ENCODE data around the gene HSPG2. TPM values are rescaled to one million over a fixed set of nuclear protein-coding genes. Genes with fewer than 3 reads are reported as not detected.

Gene HSPG2
- total and polyA plus RNA-seq, 9 of the 15 experiments (the other 6 are each of a cell fraction or from before 2014, with no cell fraction given): 0.14 to 160 (median 15.7) TPM

DNA sequence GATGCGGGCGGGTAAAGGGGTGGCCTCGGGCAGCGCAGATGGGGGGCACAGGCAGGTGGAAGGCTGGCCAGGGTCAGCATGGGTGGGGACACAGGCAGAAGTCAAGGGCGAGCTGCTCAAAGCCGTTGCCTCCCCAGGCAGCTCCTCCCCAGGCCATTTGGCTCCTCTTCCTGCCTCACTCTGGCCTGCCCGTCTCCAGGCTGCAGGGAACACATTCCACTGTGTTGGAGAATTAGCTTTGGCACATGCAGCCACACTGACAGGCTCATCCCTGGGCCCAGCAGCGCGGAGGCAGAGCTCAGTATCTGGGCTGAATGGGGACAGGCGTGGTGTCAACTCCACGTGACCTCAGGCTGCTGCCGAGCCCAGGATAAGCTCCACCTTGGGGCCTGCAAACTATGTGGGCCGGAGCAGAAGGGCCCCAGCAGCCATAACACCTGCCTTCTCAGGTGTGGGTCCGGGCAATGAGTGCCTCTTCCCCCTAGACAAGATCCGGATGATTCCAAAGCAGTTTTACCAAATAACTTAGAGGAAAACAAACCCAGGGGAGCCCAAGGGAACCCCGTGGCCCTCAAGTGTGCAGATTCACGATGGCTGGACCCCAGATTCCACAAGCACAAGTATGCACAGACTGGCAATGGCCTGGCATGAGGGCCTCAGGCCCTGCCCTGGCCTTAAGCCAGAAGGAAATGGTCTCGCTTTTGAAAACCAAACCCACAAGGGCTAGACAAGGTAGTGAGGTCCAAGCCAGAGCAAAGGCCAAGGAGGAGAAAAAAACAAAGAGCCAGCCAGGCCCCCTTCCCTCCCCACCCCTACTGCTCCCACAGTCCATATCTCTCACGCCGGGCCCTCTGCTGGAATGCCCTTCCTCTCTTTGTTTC is 40.2 kb downstream of the HSPG2 start:
- H3K9me3 ChIP-seq (replicated peaks; ENCODE audit: control insufficient read depth, insufficient read depth, low read depth, low read length): no peaks in the 10 kb centered on the region; the same call in 1 of the 2 replicates
- H3K9me1 ChIP-seq (ENCODE audit: control insufficient read depth, insufficient read depth, low read length): no peaks in the 10 kb centered on the region
- no peak overlapping the region for H3K4me3 ChIP-seq
- BruUV-seq (replicated peaks): no TSS peak
- H3K79me2 ChIP-seq (ENCODE audit: control insufficient read depth, insufficient read depth, low read length): peaks cover 17% of the 10 kb centered on the region; the same call in 1 of the 3 replicates
- H3K27me3 ChIP-seq (ENCODE audit: control insufficient read depth in 2 of 2, insufficient read depth in 2 of 2, low read length in 2 of 2): no peaks in the 10 kb centered on the region
- H4K20me1 ChIP-seq (replicated peaks; ENCODE audit: control insufficient read depth, insufficient read depth, low read length): no peaks in the 10 kb centered on the region
- DNase-seq (ENCODE audit: extremely low read depth in 1 of 4, low spot score in 3 of 4): peak; percentile 75 to 88 (median 79)
- H3K27ac ChIP-seq (ENCODE audit: extremely low read depth, low read depth, low read length): peak overlapping the region; percentile 60
- 20% methylated on average over 15 of the region's 20 CpGs for WGBS (ENCODE audit: insufficient coverage, low coverage, missing lambda C conversion rate)
- in situ Hi-C loops (cut with MboI) (no loop called here), intact Hi-C loops (cut with micrococcal nuclease) (no loop called here)
- POLR2A ChIA-PET: interaction anchor here (0.7 to 1.2 kb wide), 4 partner anchors 13 to 286 kb away, joined by 3 read pairs; no protein-coding TSS in a partner anchor
- H3K36me3 ChIP-seq (ENCODE audit: control insufficient read depth, insufficient read depth, low read length): peaks cover 62% of the 10 kb centered on the region; the same call in 2 of the 3 replicates
- CTCF ChIA-PET (ENCODE audit: low intra/inter-chr PET ratio): no interaction called here
- peak overlapping the region; percentile 32 for H3K4me2 ChIP-seq (ENCODE audit: insufficient read depth, low read length)
- H3K9ac ChIP-seq (ENCODE audit: insufficient read depth in 1 of 2, low read depth in 2 of 2, low read length in 2 of 2): peak overlapping the region; percentile 36 to 87
- peak overlapping the region; percentile 65 for H2AFZ ChIP-seq (ENCODE audit: low read depth, low read length)
- H3K4me1 ChIP-seq (replicated peaks in 1 of 2; ENCODE audit: control insufficient read depth in 2 of 2, insufficient read depth in 2 of 2, low read length in 2 of 2): peaks cover 22 to 58% of the 10 kb centered on the region in 2 experiments; a peak in 4 of 5 replicates
- peak; percentile 98 for FAIRE-seq
- ATAC-seq: peak; percentile 92
- TF ChIP-seq ZNF197 (CRISPR knock-in tag; IDR thresholded peaks at IDR 0.05; ENCODE audit: low read depth) (peak; percentile 52; the same call in 1 of the 2 replicates), ZFX (CRISPR knock-in tag; IDR thresholded peaks at IDR 0.05) (peak; percentile 77), ATF1 (CRISPR knock-in tag; IDR thresholded peaks at IDR 0.05) (no peak), ATF1 (tag; IDR thresholded peaks at IDR 0.05) (peak; percentile 14; the same call in 1 of the 2 replicates), SRSF9 (IDR thresholded peaks at IDR 0.05; ENCODE audit: borderline replicate concordance, low read depth, low read length) (no peak), NR2C1 (IDR thresholded peaks at IDR 0.05) (no peak), NR2C1 (tag; IDR thresholded peaks at IDR 0.05) (0 out of 2 replicates have a peak, but pooled peaks have one; percentile 11), MGA (IDR thresholded peaks at IDR 0.05) (peak; percentile 88), IRF2 (CRISPR knock-in tag; IDR thresholded peaks at IDR 0.05) (no peak), BHLHE40 (IDR thresholded peaks at IDR 0.05; ENCODE audit: low read length) (peak; percentile 81)
